ENCODE results near the gene DNAH12.

The DNAH12 gene

GRCh38 chr3:57559526-57559925 lies 15.4 kb upstream of the DNAH12 start:
- no peak for ATAC-seq

GRCh38 chr3:57557085-57557537 lies 13.0 kb upstream of the DNAH12 start:
- peak; percentile 51 for ATAC-seq
- TF ChIP-seq SNAI2 (CRISPR knock-in tag; IDR thresholded peaks at IDR 0.05), result no peak
- TF ChIP-seq ESRRG (CRISPR knock-in tag; IDR thresholded peaks at IDR 0.05), result no peak
- no peak for TF ChIP-seq TOX (CRISPR knock-in tag; IDR thresholded peaks at IDR 0.05; ENCODE audit: borderline replicate concordance)
- no peak for TF ChIP-seq ZC3H10 (CRISPR knock-in tag; IDR thresholded peaks at IDR 0.05)
- no peak for TF ChIP-seq CSDC2 (CRISPR knock-in tag; IDR thresholded peaks at IDR 0.05)

More at GRCh38 chr3:57559526-57559925, 15.4 kb upstream of the DNAH12 start:
- TF ChIP-seq PPARA (CRISPR knock-in tag; IDR thresholded peaks at IDR 0.05; ENCODE audit: borderline replicate concordance) (no peak), TCF4 (CRISPR knock-in tag; IDR thresholded peaks at IDR 0.05; ENCODE audit: borderline replicate concordance) (no peak), CSRNP3 (CRISPR knock-in tag; IDR thresholded peaks at IDR 0.05) (no peak), CREB5 (CRISPR knock-in tag; IDR thresholded peaks at IDR 0.05; ENCODE audit: low read depth) (no peak), CSDC2 (CRISPR knock-in tag; IDR thresholded peaks at IDR 0.05) (no peak), TSHZ2 (CRISPR knock-in tag; IDR thresholded peaks at IDR 0.05) (no peak), ESRRG (CRISPR knock-in tag; IDR thresholded peaks at IDR 0.05) (no peak), OSR1 (CRISPR knock-in tag; IDR thresholded peaks at IDR 0.05) (no peak), ZNF565 (CRISPR knock-in tag; conservative IDR thresholded peaks at IDR 0.05; ENCODE audit: low read depth) (no peak), PATZ1 (CRISPR knock-in tag; IDR thresholded peaks at IDR 0.05; ENCODE audit: borderline replicate concordance) (no peak), BACH2 (CRISPR knock-in tag; IDR thresholded peaks at IDR 0.05; ENCODE audit: borderline replicate concordance) (no peak), TOX (CRISPR knock-in tag; IDR thresholded peaks at IDR 0.05; ENCODE audit: borderline replicate concordance) (no peak), RARB (CRISPR knock-in tag; IDR thresholded peaks at IDR 0.05) (no peak), ISL1 (CRISPR knock-in tag; IDR thresholded peaks at IDR 0.05) (no peak), POU6F1 (CRISPR knock-in tag; IDR thresholded peaks at IDR 0.05; ENCODE audit: borderline replicate concordance, low read depth) (no peak), ZFP30 (CRISPR knock-in tag; IDR thresholded peaks at IDR 0.05) (no peak), ZNF8 (CRISPR knock-in tag; IDR thresholded peaks at IDR 0.05) (no peak), ZNF70 (CRISPR knock-in tag; IDR thresholded peaks at IDR 0.05) (no peak), ARNTL (CRISPR knock-in tag; IDR thresholded peaks at IDR 0.05; ENCODE audit: borderline replicate concordance, low read depth) (no peak), GLIS3 (CRISPR knock-in tag; IDR thresholded peaks at IDR 0.05) (no peak)

GRCh38 chr3:57556459-57557084 lies 12.4 kb upstream of the DNAH12 start:
- peak; percentile 62 for ATAC-seq
- TF ChIP-seq ESRRG (CRISPR knock-in tag; IDR thresholded peaks at IDR 0.05) (no peak), CREB5 (CRISPR knock-in tag; IDR thresholded peaks at IDR 0.05; ENCODE audit: low read depth) (no peak), OSR1 (CRISPR knock-in tag; IDR thresholded peaks at IDR 0.05) (no peak), ZNF565 (CRISPR knock-in tag; conservative IDR thresholded peaks at IDR 0.05; ENCODE audit: low read depth) (no peak), TSHZ2 (CRISPR knock-in tag; IDR thresholded peaks at IDR 0.05) (no peak), ZNF70 (CRISPR knock-in tag; IDR thresholded peaks at IDR 0.05) (no peak), GLIS3 (CRISPR knock-in tag; IDR thresholded peaks at IDR 0.05) (no peak), TOX (CRISPR knock-in tag; IDR thresholded peaks at IDR 0.05; ENCODE audit: borderline replicate concordance) (no peak), CSDC2 (CRISPR knock-in tag; IDR thresholded peaks at IDR 0.05) (no peak), RARB (CRISPR knock-in tag; IDR thresholded peaks at IDR 0.05) (no peak), SNAI2 (CRISPR knock-in tag; IDR thresholded peaks at IDR 0.05) (no peak), TCF4 (CRISPR knock-in tag; IDR thresholded peaks at IDR 0.05; ENCODE audit: borderline replicate concordance) (no peak), BACH2 (CRISPR knock-in tag; IDR thresholded peaks at IDR 0.05; ENCODE audit: borderline replicate concordance) (no peak)
